Astrocyte (in vitro differentiated cells and primary cell): Measurements from ENCODE around the gene KIF1B. TPM values are rescaled to one million over a fixed set of nuclear protein-coding genes. Genes with fewer than 3 reads are reported as not detected.

Source experiments
- DNase-seq: peaks from one replicate; pipeline ENCODE4 v3.0.0-alpha.2; 2010; ENCODE audit warnings: low read depth
- FAIRE-seq: peaks from 2 replicates; lab custom pipeline; 2011; peaks lifted over from hg19 to GRCh38; lab: Jason Lieb, UNC
- H2AFZ ChIP-seq: 2 replicates; pipeline ENCODE4 v1.6.0; 2012; ENCODE audit warnings: low read depth, low read length, inconsistent platforms
- H3K27ac ChIP-seq: 2 replicates; pipeline ENCODE4 v1.5.1; 2011; ENCODE audit warnings: low read depth, low read length, inconsistent platforms
- H3K27me3 ChIP-seq: 2 replicates; pipeline ENCODE4 v1.6.0; 2011; ENCODE audit warnings: low read length, inconsistent platforms; ENCODE audit not compliant: insufficient read depth
- H3K36me3 ChIP-seq: 2 replicates; pipeline ENCODE4 v1.5.1; 2011; ENCODE audit warnings: low read length, inconsistent platforms; ENCODE audit not compliant: insufficient read depth
- H3K4me1 ChIP-seq: 2 replicates; pipeline ENCODE4 v1.5.1; 2011; ENCODE audit warnings: low read length, inconsistent platforms; ENCODE audit not compliant: insufficient read depth
- H3K4me2 ChIP-seq: 2 replicates; pipeline ENCODE4 v1.6.0; 2012; ENCODE audit warnings: low read length, inconsistent platforms
- H3K4me3 ChIP-seq: 2 replicates; pipeline ENCODE4 v1.5.1; 2011; ENCODE audit warnings: low read depth, mild to moderate bottlenecking, low read length, inconsistent platforms; ENCODE audit not compliant: insufficient read depth
- H3K79me2 ChIP-seq: 2 replicates; pipeline ENCODE4 v1.6.0; 2012; ENCODE audit warnings: mild to moderate bottlenecking, low read length, inconsistent platforms; ENCODE audit not compliant: insufficient read depth
- H3K9ac ChIP-seq: 2 replicates; pipeline ENCODE4 v1.6.0; 2012; ENCODE audit warnings: mild to moderate bottlenecking, low read length, inconsistent platforms
- H3K9me3 ChIP-seq: 2 replicates; pipeline ENCODE4 v1.5.1; 2012; ENCODE audit warnings: low read depth, mild to moderate bottlenecking, low read length, inconsistent platforms; ENCODE audit not compliant: insufficient read depth
- H4K20me1 ChIP-seq: 2 replicates; pipeline ENCODE4 v1.6.0; 2012; ENCODE audit warnings: low read length, inconsistent platforms; ENCODE audit not compliant: insufficient read depth
- H3K27ac Mint-ChIP-seq: one replicate; pipeline ENCODE4 v1.8.0; 2021; ENCODE audit warnings: mild to moderate bottlenecking, mixed read lengths; ENCODE audit not compliant: unreplicated experiment
- H3K27me3 Mint-ChIP-seq: one replicate; pipeline ENCODE4 v1.8.0; 2021; ENCODE audit warnings: low read depth, mixed read lengths; ENCODE audit not compliant: unreplicated experiment
- H3K36me3 Mint-ChIP-seq: one replicate; pipeline ENCODE4 v1.8.0; 2021; ENCODE audit warnings: low read depth, mixed read lengths; ENCODE audit not compliant: unreplicated experiment
- H3K4me1 Mint-ChIP-seq: one replicate; pipeline ENCODE4 v1.8.0; 2021; ENCODE audit warnings: low read depth, mixed read lengths; ENCODE audit not compliant: unreplicated experiment
- H3K4me3 Mint-ChIP-seq: one replicate; pipeline ENCODE4 v1.8.0; 2021; ENCODE audit warnings: mild to moderate bottlenecking, moderate library complexity, mixed read lengths; ENCODE audit not compliant: unreplicated experiment
- H3K9me3 Mint-ChIP-seq: one replicate; pipeline ENCODE4 v1.8.0; 2021; ENCODE audit warnings: mild to moderate bottlenecking, mixed read lengths; ENCODE audit not compliant: unreplicated experiment
- EZH2 ChIP-seq: IDR thresholded peaks from 2 replicates; pipeline ENCODE4 v1.6.1; 2012; ENCODE audit warnings: mild to moderate bottlenecking, low read length, inconsistent platforms; ENCODE audit not compliant: insufficient read depth
- total RNA-seq: library from RNA; stranded (reverse); gene quantifications from 2 replicates; pipeline ENCODE4 v1.2.1, GENCODE V29; 2021
- TF ChIP-seq, protein P1 (sequence below): IDR thresholded peaks from 2 replicates; pipeline ENCODE4 v1.5.1; 2011; ENCODE audit warnings: low read depth, mild to moderate bottlenecking, inconsistent platforms, low read length, moderate library complexity; ENCODE audit not compliant: insufficient read depth

Gene KIF1B
- total RNA-seq, 1 donor from 2014 or later, result 75.9 TPM

DNA sequence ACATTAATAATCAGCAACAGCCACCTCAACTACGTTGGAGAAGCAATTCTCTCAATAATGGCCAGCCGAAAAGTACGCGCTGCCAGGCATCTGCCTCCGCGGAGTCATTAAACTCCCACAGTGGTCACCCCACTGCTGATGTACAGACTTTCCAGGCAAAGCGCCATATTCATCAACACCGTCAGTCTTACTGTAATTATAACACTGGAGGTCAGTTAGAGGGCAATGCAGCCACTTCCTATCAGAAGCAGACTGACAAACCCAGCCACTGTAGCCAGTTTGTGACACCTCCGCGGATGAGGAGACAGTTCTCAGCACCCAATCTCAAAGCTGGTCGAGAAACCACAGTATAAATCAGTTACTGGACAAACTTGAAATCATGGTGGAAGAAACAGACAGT is 93.9 kb downstream of the KIF1B start:
- H3K36me3 ChIP-seq, result peaks cover 25% of the 10 kb centered on the region
- no peaks in the 10 kb centered on the region for H3K27me3 ChIP-seq
- H3K4me1 ChIP-seq, result no peaks in the 10 kb centered on the region
- Mint-ChIP-seq H3K9me3 (no peaks in the 10 kb centered on the region), H3K36me3 (peaks cover 19% of the 10 kb centered on the region), H3K27ac (no peak overlapping the region), H3K4me1 (no peaks in the 10 kb centered on the region), H3K4me3 (no peak overlapping the region), H3K27me3 (no peaks in the 10 kb centered on the region)
- H4K20me1 ChIP-seq, result peaks cover 25% of the 10 kb centered on the region
- no peaks in the 10 kb centered on the region for H3K9me3 ChIP-seq
- peak; percentile 42 for DNase-seq
- peaks cover 8% of the 10 kb centered on the region for H3K79me2 ChIP-seq
- H3K27ac ChIP-seq, result no peak overlapping the region
- TF ChIP-seq EZH2, result no peak
- H3K4me2 ChIP-seq, result no peak overlapping the region
- H3K4me3 ChIP-seq, result no peak overlapping the region
- no peak overlapping the region for H2AFZ ChIP-seq
- no peak overlapping the region for H3K9ac ChIP-seq
- FAIRE-seq, result no peak

DNA sequence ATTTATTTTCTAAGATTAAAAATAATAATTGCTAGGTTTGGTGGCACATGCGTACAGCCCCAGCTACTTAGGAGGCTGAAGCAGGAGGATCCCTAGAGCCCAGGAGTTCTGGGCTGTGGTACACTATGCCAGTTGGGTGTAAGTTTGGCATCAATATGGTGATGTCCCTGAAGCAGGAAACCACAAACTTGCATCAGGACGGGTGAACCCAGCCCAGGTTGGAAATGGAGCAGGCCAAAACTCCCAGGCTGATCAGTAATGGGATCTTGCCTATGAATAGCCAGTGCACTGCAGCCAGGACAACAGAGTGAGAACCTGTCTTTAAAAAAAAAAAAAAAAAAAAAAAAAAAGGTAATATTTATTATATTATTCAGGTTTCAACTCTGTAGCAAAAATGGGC is 96.1 kb downstream of the KIF1B start:
- peaks cover 2% of the 10 kb centered on the region for H3K4me1 Mint-ChIP-seq
- no peak overlapping the region for H3K27ac Mint-ChIP-seq
- Histone ChIP-seq H3K4me2 (no peak overlapping the region), H3K9me3 (no peaks in the 10 kb centered on the region), H4K20me1 (peaks cover 23% of the 10 kb centered on the region), H3K27ac (no peak overlapping the region), H3K36me3 (peaks cover 29% of the 10 kb centered on the region), H3K79me2 (peaks cover 8% of the 10 kb centered on the region), H2AFZ (no peak overlapping the region), H3K9ac (no peak overlapping the region), H3K4me3 (no peak overlapping the region), H3K4me1 (no peaks in the 10 kb centered on the region), H3K27me3 (no peaks in the 10 kb centered on the region)
- DNase-seq (no peak), FAIRE-seq (no peak)
- TF ChIP-seq EZH2, result no peak
- TF ChIP-seq, protein P1, sequence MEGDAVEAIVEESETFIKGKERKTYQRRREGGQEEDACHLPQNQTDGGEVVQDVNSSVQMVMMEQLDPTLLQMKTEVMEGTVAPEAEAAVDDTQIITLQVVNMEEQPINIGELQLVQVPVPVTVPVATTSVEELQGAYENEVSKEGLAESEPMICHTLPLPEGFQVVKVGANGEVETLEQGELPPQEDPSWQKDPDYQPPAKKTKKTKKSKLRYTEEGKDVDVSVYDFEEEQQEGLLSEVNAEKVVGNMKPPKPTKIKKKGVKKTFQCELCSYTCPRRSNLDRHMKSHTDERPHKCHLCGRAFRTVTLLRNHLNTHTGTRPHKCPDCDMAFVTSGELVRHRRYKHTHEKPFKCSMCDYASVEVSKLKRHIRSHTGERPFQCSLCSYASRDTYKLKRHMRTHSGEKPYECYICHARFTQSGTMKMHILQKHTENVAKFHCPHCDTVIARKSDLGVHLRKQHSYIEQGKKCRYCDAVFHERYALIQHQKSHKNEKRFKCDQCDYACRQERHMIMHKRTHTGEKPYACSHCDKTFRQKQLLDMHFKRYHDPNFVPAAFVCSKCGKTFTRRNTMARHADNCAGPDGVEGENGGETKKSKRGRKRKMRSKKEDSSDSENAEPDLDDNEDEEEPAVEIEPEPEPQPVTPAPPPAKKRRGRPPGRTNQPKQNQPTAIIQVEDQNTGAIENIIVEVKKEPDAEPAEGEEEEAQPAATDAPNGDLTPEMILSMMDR, result no peak
- H3K4me3 Mint-ChIP-seq, result no peak overlapping the region
- no peaks in the 10 kb centered on the region for H3K27me3 Mint-ChIP-seq
- H3K36me3 Mint-ChIP-seq, result peaks cover 25% of the 10 kb centered on the region
- H3K9me3 Mint-ChIP-seq, result no peaks in the 10 kb centered on the region

DNA sequence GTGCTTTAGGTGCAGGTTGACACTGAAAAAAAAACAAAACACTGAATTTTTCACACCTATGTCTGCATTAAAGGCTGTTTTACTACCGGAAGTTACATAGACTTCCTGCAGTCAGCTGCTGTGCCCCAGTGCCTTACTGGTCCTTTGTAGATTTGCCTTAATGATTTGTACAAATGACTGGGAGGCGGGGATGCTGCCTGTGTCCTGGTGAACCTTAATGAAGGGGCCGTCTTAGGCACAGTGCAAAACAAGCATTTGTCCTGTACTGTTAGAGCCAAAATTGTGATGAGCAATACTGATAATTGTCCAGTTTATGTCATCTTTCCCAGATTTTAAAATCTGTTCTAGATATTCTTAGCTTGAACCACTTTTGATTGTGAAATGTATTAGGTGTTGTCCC is 97.6 kb downstream of the KIF1B start:
- no peak overlapping the region for H3K27ac ChIP-seq
- H3K27ac Mint-ChIP-seq, result no peak overlapping the region
- H3K4me3 Mint-ChIP-seq, result no peak overlapping the region
- H3K9me3 ChIP-seq, result no peaks in the 10 kb centered on the region
- peaks cover 24% of the 10 kb centered on the region for H3K36me3 Mint-ChIP-seq
- H3K4me1 Mint-ChIP-seq, result peaks cover 2% of the 10 kb centered on the region
- H2AFZ ChIP-seq, result no peak overlapping the region
- no peak overlapping the region for H3K4me3 ChIP-seq
- no peaks in the 10 kb centered on the region for H3K4me1 ChIP-seq
- FAIRE-seq (no peak), DNase-seq (no peak)
- H3K4me2 ChIP-seq, result no peak overlapping the region
- no peaks in the 10 kb centered on the region for H3K27me3 Mint-ChIP-seq
- peaks cover 26% of the 10 kb centered on the region for H3K36me3 ChIP-seq
- H4K20me1 ChIP-seq, result peaks cover 16% of the 10 kb centered on the region
- H3K9me3 Mint-ChIP-seq, result no peaks in the 10 kb centered on the region
- H3K79me2 ChIP-seq, result peaks cover 8% of the 10 kb centered on the region
- H3K9ac ChIP-seq, result no peak overlapping the region
- TF ChIP-seq, protein P1, result no peak
- TF ChIP-seq EZH2, result no peak
- H3K27me3 ChIP-seq, result no peaks in the 10 kb centered on the region
